A549 (cell line): ENCODE measurements around the gene ATP6AP1. TPM values are rescaled to one million over a fixed set of nuclear protein-coding genes. Genes with fewer than 3 reads are reported as not detected.

Experiments
- BHLHE40 ChIP-seq: IDR thresholded peaks from 2 replicates; pipeline ENCODE4 v1.6.1; 2012; ENCODE audit warnings: low read depth, low read length, inconsistent platforms
- CHD2 ChIP-seq: fragments of 150-350 bp; IDR thresholded peaks from 2 replicates; pipeline ENCODE4 v1.6.1; 2014; ENCODE audit warnings: low read length; ENCODE audit not compliant: partially characterized antibody
- EHF ChIP-seq: fragments of 250-450 bp; sonication (Bioruptor Pico); IDR thresholded peaks from 2 replicates; pipeline ENCODE4 v1.5.0; 2020; ENCODE audit warnings: mild to moderate bottlenecking
- FOSB ChIP-seq: fragments of 250-450 bp; sonication (Bioruptor Pico); IDR thresholded peaks from 2 replicates; pipeline ENCODE4 v1.5.0; 2020; ENCODE audit warnings: mild to moderate bottlenecking, moderate library complexity
- FOSL2 ChIP-seq, 2 experiments: fragments of 450-650 bp in 1 of 2; fragments of >200 bp in 1 of 2; sonication (Bioruptor Twin) in 1 of 2; formaldehyde crosslinking; IDR thresholded peaks; 2 replicates each; pipeline versions ENCODE4 v1.5.0 to v1.6.1; 2016 to 2020; ENCODE audit warnings: mild to moderate bottlenecking in 1 of 2, moderate library complexity in 1 of 2
- FOXS1 ChIP-seq: fragments of 250-450 bp; sonication (Bioruptor Pico); IDR thresholded peaks from 2 replicates; pipeline ENCODE4 v1.5.0; 2020; ENCODE audit warnings: mild to moderate bottlenecking, moderate library complexity
- GATA3 ChIP-seq: IDR thresholded peaks from 2 replicates; pipeline ENCODE4 v1.6.1; 2012; ENCODE audit warnings: borderline replicate concordance
- HDAC2 ChIP-seq: fragments of 200-600 bp; sonication (generic); IDR thresholded peaks from 2 replicates; pipeline ENCODE4 v1.6.1; 2016
- HOXA7 ChIP-seq: fragments of 250-450 bp; sonication (Bioruptor Pico); IDR thresholded peaks from 2 replicates; pipeline ENCODE4 v1.5.0; 2020; ENCODE audit warnings: mild to moderate bottlenecking, moderate library complexity
- HOXB13 ChIP-seq: fragments of 250-450 bp; sonication (Bioruptor Pico); IDR thresholded peaks from 2 replicates; pipeline ENCODE4 v1.5.0; 2020; ENCODE audit warnings: low read depth, mild to moderate bottlenecking, moderate library complexity
- HOXB5 ChIP-seq: fragments of 250-450 bp; sonication (Bioruptor Pico); IDR thresholded peaks from 2 replicates; pipeline ENCODE4 v1.5.0; 2020; ENCODE audit warnings: mild to moderate bottlenecking, moderate library complexity
- JUN ChIP-seq, 2 experiments: fragments of >200 bp; sonication (Bioruptor Twin); formaldehyde crosslinking; IDR thresholded peaks; 2 replicates in 1 of 2; 3 replicates in 1 of 2; pipeline ENCODE4 v1.6.1; 2016 to 2017
- JUNB ChIP-seq: fragments of >200 bp; sonication (Bioruptor Twin); formaldehyde crosslinking; IDR thresholded peaks from 2 replicates; pipeline ENCODE4 v1.6.1; 2016
- MAFK ChIP-seq: fragments of 450-650 bp; IDR thresholded peaks from 2 replicates; pipeline ENCODE4 v1.6.1; 2014; ENCODE audit not compliant: partially characterized antibody
- MAZ ChIP-seq: fragments of 150-350 bp; IDR thresholded peaks from 2 replicates; pipeline ENCODE4 v1.6.1; 2014; ENCODE audit warnings: antibody characterized with exemption, low read depth, low read length, borderline replicate concordance
- MYC ChIP-seq: IDR thresholded peaks from 2 replicates; pipeline ENCODE4 v1.6.1; 2012; ENCODE audit warnings: mild to moderate bottlenecking, inconsistent platforms, low read length, improper control_type of control experiment, borderline replicate concordance
- NFE2L2 ChIP-seq: fragments of 150-350 bp; conservative IDR thresholded peaks from 2 replicates; pipeline ENCODE4 v1.6.1; 2014; ENCODE audit warnings: low read length
- NPAS2 ChIP-seq: fragments of 250-450 bp; sonication (Bioruptor Pico); IDR thresholded peaks from 2 replicates; pipeline ENCODE4 v1.8.0; 2022; ENCODE audit warnings: mild to moderate bottlenecking, moderate library complexity, borderline replicate concordance
- POLR2AphosphoS2 ChIP-seq: conservative IDR thresholded peaks from 2 replicates; pipeline ENCODE4 v1.6.1; 2012; ENCODE audit warnings: low read length, improper control_type of control experiment, inconsistent platforms
- RAD21 ChIP-seq, 2 experiments: fragments of >200 bp in 1 of 2; sonication (Bioruptor Twin) in 1 of 2; formaldehyde crosslinking in 1 of 2; IDR thresholded peaks in 1 of 2; conservative IDR thresholded peaks in 1 of 2; 2 replicates in 1 of 2; 3 replicates in 1 of 2; pipeline ENCODE4 v1.6.1; 2012 to 2018; ENCODE audit warnings: inconsistent platforms in 1 of 2
- RARB ChIP-seq: fragments of 250-450 bp; sonication (Bioruptor Pico); IDR thresholded peaks from 2 replicates; pipeline ENCODE4 v1.8.0; 2021; ENCODE audit warnings: mild to moderate bottlenecking, moderate library complexity
- RCOR1 ChIP-seq: fragments of 150-350 bp; IDR thresholded peaks from 2 replicates; pipeline ENCODE4 v1.6.1; 2014; ENCODE audit warnings: antibody characterized with exemption, low read length, low read depth
- SMC3 ChIP-seq: fragments of >200 bp; sonication (Bioruptor Twin); formaldehyde crosslinking; IDR thresholded peaks from 3 replicates; pipeline ENCODE4 v1.6.1; 2018; ENCODE audit warnings: inconsistent platforms
- TFCP2L1 ChIP-seq: fragments of 250-450 bp; sonication (Bioruptor Pico); IDR thresholded peaks from 2 replicates; pipeline ENCODE4 v1.5.0; 2021; ENCODE audit warnings: mild to moderate bottlenecking
- TP53 ChIP-seq: fragments of 250-450 bp; sonication (Bioruptor Pico); IDR thresholded peaks from 2 replicates; pipeline ENCODE4 v1.5.0; 2021; ENCODE audit warnings: mild to moderate bottlenecking, moderate library complexity
- ZFP36 ChIP-seq: fragments of 450-650 bp; IDR thresholded peaks from 2 replicates; pipeline ENCODE4 v1.6.1; 2014; ENCODE audit warnings: borderline replicate concordance; ENCODE audit not compliant: partially characterized antibody
- polyA plus RNA-seq, 4 experiments: library from polyadenylated mRNA; depleted of rRNA in 3 of 4; stranded (reverse); fragments of >200 nt; fragmentation: RNase III in 1 of 4; extraction: RNeasy Plus Mini Kit Qiagen cat#74134 plus additional on column Dnase treatment in 1 of 4; gene quantifications; 2 replicates in 3 of 4; 3 replicates in 1 of 4; pipeline ENCODE4 v1.2.3, GENCODE V29; 2011 to 2017
- TF ChIP-seq, protein P1 (sequence below): fragments of 250-450 bp; sonication (Bioruptor Pico); IDR thresholded peaks from 2 replicates; pipeline ENCODE4 v1.5.0; 2021; ENCODE audit warnings: mild to moderate bottlenecking, moderate library complexity, borderline replicate concordance
- TF ChIP-seq, protein P2 (sequence below): IDR thresholded peaks from 2 replicates; pipeline ENCODE4 v1.6.1; 2012; ENCODE audit warnings: low read depth, borderline replicate concordance
- TF ChIP-seq, protein P3 (sequence below): fragments of >200 bp; sonication (Bioruptor Twin); formaldehyde crosslinking; IDR thresholded peaks from 3 replicates; pipeline ENCODE4 v1.6.1; 2016
- TF ChIP-seq, protein P4 (sequence below): fragments of 200-600 bp; sonication (generic); IDR thresholded peaks from 2 replicates; pipeline ENCODE4 v1.6.1; 2016; ENCODE audit warnings: antibody characterized with exemption, mild to moderate bottlenecking, moderate library complexity
- TF ChIP-seq, protein P5 (sequence below): fragments of >200 bp; sonication (Bioruptor Twin); formaldehyde crosslinking; IDR thresholded peaks from 3 replicates; pipeline ENCODE4 v1.5.1; 2016
- TF ChIP-seq, protein P6 (sequence below): fragments of 450-650 bp; IDR thresholded peaks from 2 replicates; pipeline ENCODE4 v1.6.1; 2014; ENCODE audit warnings: antibody characterized with exemption

Gene ATP6AP1
- polyA plus RNA-seq, 2 of the 4 experiments (the other 2 are of a cell fraction), result 62.6 to 81.7 TPM

DNA sequence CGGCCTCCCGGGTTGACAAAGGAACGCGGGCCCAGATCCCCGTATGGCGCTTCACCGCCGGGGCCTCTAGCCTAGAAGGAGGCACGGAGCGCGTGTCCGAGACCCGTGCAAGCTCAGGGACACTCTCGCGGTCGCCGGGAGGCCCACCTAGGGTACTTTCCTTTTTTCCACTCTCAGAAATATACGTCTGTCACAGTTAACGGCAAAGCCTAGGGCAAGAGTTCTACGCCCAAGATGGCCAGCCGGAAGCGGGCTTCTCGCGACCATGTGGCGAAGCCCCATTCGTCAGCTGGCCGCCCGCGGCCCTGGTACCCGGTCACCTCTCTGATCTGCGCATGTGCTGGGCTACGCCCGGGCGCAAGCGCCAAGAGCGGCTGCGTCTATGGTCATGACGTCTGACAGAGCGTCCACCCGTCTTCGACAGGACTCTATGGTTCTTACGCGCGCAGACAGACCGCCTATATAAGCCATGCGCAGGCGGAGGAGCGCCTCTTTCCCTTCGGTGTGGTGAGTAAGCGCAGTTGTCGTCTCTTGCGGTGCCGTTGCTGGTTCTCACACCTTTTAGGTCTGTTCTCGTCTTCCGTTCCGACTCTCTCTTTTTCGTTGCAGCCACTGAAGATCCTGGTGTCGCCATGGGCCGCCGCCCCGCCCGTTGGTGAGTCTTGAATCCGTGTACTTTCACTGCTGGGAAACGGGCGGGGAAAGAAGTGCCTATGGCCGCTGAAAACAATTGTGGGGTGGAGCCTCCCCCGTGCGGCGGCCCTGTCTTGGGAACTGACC, 30.4 kb upstream of the ATP6AP1 start, which contains the start of gene RPL10 (continued):
- TF ChIP-seq, protein P1, sequence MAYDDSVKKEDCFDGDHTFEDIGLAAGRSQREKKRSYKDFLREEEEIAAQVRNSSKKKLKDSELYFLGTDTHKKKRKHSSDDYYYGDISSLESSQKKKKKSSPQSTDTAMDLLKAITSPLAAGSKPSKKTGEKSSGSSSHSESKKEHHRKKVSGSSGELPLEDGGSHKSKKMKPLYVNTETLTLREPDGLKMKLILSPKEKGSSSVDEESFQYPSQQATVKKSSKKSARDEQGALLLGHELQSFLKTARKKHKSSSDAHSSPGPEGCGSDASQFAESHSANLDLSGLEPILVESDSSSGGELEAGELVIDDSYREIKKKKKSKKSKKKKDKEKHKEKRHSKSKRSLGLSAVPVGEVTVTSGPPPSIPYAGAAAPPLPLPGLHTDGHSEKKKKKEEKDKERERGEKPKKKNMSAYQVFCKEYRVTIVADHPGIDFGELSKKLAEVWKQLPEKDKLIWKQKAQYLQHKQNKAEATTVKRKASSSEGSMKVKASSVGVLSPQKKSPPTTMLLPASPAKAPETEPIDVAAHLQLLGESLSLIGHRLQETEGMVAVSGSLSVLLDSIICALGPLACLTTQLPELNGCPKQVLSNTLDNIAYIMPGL, result peak; percentile 17; the same call in 1 of the 2 replicates
- TF ChIP-seq TP53 (CRISPR knock-in tag) (peak; percentile 27; the same call in 1 of the 2 replicates), NFE2L2 (no peak), BHLHE40 (no peak), GATA3 (no peak), MAFK (no peak), JUNB (no peak), RARB (CRISPR knock-in tag) (no peak), MYC (peak; percentile 87), HOXB13 (CRISPR knock-in tag) (0 out of 2 replicates have a peak, but pooled peaks have one; percentile 73), POLR2AphosphoS2 (peak; percentile 83), CHD2 (no peak), RAD21 (conservative IDR thresholded peaks at IDR 0.05 in 1 of 2, IDR thresholded peaks at IDR 0.05 in 1 of 2) (no peak), HDAC2 (no peak), ZFP36 (no peak), NPAS2 (CRISPR knock-in tag) (no peak), FOXS1 (CRISPR knock-in tag) (no peak), SMC3 (no peak), FOSL2 (IDR thresholded peaks at IDR 0.05) (no peak), FOSL2 (CRISPR knock-in tag; IDR thresholded peaks at IDR 0.05) (0 out of 2 replicates have a peak, but pooled peaks have one; percentile 14), RCOR1 (no peak), MAZ (no peak), JUN (IDR thresholded peaks at IDR 0.05) (peak; percentile 97 to 99), EHF (CRISPR knock-in tag) (peak; percentile 85), HOXB5 (CRISPR knock-in tag) (peak; percentile 82), FOSB (no peak; the same call in 1 of the 2 replicates), TFCP2L1 (no peak), HOXA7 (CRISPR knock-in tag) (peak; percentile 75; the same call in 1 of the 2 replicates)
- TF ChIP-seq, protein P2, sequence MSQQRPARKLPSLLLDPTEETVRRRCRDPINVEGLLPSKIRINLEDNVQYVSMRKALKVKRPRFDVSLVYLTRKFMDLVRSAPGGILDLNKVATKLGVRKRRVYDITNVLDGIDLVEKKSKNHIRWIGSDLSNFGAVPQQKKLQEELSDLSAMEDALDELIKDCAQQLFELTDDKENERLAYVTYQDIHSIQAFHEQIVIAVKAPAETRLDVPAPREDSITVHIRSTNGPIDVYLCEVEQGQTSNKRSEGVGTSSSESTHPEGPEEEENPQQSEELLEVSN, result peak; percentile 86; the same call in 1 of the 2 replicates
- TF ChIP-seq, protein P3, sequence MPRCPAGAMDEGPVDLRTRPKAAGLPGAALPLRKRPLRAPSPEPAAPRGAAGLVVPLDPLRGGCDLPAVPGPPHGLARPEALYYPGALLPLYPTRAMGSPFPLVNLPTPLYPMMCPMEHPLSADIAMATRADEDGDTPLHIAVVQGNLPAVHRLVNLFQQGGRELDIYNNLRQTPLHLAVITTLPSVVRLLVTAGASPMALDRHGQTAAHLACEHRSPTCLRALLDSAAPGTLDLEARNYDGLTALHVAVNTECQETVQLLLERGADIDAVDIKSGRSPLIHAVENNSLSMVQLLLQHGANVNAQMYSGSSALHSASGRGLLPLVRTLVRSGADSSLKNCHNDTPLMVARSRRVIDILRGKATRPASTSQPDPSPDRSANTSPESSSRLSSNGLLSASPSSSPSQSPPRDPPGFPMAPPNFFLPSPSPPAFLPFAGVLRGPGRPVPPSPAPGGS, result peak; percentile 98
- TF ChIP-seq, protein P4, sequence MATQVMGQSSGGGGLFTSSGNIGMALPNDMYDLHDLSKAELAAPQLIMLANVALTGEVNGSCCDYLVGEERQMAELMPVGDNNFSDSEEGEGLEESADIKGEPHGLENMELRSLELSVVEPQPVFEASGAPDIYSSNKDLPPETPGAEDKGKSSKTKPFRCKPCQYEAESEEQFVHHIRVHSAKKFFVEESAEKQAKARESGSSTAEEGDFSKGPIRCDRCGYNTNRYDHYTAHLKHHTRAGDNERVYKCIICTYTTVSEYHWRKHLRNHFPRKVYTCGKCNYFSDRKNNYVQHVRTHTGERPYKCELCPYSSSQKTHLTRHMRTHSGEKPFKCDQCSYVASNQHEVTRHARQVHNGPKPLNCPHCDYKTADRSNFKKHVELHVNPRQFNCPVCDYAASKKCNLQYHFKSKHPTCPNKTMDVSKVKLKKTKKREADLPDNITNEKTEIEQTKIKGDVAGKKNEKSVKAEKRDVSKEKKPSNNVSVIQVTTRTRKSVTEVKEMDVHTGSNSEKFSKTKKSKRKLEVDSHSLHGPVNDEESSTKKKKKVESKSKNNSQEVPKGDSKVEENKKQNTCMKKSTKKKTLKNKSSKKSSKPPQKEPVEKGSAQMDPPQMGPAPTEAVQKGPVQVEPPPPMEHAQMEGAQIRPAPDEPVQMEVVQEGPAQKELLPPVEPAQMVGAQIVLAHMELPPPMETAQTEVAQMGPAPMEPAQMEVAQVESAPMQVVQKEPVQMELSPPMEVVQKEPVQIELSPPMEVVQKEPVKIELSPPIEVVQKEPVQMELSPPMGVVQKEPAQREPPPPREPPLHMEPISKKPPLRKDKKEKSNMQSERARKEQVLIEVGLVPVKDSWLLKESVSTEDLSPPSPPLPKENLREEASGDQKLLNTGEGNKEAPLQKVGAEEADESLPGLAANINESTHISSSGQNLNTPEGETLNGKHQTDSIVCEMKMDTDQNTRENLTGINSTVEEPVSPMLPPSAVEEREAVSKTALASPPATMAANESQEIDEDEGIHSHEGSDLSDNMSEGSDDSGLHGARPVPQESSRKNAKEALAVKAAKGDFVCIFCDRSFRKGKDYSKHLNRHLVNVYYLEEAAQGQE, result peak; percentile 60
- TF ChIP-seq, protein P5, sequence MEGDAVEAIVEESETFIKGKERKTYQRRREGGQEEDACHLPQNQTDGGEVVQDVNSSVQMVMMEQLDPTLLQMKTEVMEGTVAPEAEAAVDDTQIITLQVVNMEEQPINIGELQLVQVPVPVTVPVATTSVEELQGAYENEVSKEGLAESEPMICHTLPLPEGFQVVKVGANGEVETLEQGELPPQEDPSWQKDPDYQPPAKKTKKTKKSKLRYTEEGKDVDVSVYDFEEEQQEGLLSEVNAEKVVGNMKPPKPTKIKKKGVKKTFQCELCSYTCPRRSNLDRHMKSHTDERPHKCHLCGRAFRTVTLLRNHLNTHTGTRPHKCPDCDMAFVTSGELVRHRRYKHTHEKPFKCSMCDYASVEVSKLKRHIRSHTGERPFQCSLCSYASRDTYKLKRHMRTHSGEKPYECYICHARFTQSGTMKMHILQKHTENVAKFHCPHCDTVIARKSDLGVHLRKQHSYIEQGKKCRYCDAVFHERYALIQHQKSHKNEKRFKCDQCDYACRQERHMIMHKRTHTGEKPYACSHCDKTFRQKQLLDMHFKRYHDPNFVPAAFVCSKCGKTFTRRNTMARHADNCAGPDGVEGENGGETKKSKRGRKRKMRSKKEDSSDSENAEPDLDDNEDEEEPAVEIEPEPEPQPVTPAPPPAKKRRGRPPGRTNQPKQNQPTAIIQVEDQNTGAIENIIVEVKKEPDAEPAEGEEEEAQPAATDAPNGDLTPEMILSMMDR, result no peak
- TF ChIP-seq, protein P6, sequence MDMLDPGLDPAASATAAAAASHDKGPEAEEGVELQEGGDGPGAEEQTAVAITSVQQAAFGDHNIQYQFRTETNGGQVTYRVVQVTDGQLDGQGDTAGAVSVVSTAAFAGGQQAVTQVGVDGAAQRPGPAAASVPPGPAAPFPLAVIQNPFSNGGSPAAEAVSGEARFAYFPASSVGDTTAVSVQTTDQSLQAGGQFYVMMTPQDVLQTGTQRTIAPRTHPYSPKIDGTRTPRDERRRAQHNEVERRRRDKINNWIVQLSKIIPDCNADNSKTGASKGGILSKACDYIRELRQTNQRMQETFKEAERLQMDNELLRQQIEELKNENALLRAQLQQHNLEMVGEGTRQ, result peak; percentile 59
